Muscle of back (tissue), 11 donors: ENCODE results near the gene GOLPH3. TPM values are rescaled to one million over a fixed set of nuclear protein-coding genes. Genes with fewer than 3 reads are reported as not detected.
"Not testable (repeated sequence)": the region's sequence is repeated elsewhere in the genome, so short reads cannot be mapped to it uniquely, and the experiment has no call there.

Source experiments
- DNase-seq, 3 donors: peaks; one replicate each; pipeline versions ENCODE4 v3.0.0 to v3.0.0-alpha.2; 2013
- polyA plus RNA-seq, 10 donors: library from polyadenylated mRNA; unstranded; fragments of 120-200 nt; gene quantifications; one replicate each; pipeline ENCODE4 v1.2.1, GENCODE V29; 2013; ENCODE audit not compliant: insufficient read length in 10 of 10

GOLPH3 gene
- polyA plus RNA-seq, 10 donors: 49.2 to 72.3 (median 59.1) TPM

DNA sequence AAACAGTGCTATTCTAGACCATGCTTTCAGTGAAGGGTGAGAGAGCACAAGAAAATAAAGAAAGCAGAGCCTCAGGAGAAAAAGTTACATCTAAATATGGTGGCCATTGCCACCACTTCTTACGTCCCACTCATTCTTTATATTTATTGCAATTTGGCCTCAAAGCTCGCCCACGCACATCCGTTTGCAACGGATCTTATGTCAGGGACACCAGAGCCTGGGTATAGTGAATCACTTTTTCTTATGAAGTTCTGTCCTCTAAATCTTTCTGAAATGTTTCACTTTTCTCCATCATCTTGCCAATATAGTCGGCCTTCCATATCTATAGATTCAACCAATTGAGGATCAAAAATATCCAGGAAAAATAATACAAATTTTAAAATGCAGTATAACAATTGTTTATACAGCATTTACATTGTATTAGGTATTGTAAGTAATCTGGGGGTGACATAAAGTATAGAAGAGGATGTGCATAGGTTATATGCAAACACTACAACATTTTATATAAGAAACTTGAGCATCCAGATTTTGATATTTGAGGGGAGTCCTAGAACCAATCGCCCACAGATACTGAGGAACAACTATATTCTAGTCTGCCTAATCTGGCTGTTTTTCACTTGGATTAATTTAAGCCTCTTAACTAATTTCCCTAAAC, 35.2 kb downstream of the GOLPH3 start:
- DNase-seq: no peak

DNA sequence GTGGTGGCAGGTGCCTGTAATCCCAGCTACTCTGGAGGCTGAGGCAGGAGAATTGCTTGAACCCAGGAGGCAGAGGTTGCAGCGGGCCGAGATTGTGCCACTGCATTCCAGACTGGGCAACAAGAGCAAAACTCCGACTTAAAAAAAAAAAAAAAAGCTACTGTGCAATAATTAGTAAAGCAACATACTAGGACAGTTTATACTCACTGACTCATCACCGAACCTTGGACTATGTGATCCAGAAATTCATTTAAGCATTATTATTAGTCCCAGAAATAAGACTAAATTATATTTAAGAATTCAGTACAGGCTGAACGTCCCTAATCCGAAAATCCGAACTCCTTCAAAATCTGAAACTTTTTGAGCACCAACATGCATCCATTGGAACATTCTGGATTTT, 37.8 kb downstream of the GOLPH3 start:
- no peak for DNase-seq

DNA sequence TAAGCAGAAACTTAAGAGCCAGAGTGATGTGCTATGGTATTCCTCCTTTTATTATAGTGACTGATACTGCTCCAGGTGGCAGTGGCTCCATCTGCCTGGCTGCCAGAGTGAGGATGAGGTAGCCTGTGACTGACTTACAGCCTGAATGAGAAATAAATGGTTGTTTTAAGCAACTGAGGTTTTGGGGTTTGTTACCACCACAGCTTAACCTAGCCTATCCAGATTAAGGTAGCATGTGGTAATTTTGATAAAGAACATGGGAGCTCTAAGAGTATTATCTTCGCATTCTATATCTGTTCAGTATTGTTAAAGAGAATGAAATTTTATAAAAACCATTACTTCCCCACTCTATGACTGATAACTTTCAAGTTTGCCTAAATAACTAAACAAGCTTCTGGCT, 39.0 kb downstream of the GOLPH3 start:
- DNase-seq: no peak

DNA sequence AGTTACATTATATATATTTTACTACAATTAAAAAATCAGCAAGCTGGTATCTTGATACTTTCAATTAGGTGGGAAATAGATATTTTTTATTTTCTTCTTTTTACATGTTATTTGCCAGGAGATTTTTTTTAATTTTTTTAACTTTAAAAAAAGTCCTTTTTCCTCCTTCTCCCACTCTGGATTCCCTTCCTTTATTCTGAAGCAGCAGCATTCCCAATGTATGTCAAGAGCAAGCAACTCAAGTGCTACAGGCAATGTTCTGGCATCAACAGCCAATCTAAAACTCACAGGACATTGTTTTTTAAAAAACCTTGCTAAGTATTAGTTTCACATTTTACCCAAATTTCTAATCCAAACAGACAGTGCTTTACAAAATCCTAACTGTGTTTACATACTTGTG, 41.4 kb downstream of the GOLPH3 start:
- DNase-seq: no peak

DNA sequence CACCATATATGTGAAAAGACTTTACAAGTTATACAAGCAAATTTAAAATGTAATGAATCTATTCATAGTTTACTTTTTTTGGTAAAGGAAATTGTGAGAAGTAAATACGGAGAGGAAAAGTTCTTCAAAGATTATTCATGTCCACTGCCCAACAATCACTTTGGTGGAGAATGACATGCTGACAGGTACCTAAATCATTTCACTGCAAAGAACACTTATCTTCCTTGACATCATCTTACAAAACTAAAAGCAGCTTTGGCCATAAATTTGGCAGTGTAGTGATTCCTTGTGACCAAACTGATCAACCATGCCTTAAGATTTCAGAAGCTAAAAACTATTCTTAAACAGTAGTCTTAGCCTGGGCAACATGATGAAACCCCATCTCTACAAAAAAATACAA, 42.5 kb downstream of the GOLPH3 start:
- DNase-seq: no peak

DNA sequence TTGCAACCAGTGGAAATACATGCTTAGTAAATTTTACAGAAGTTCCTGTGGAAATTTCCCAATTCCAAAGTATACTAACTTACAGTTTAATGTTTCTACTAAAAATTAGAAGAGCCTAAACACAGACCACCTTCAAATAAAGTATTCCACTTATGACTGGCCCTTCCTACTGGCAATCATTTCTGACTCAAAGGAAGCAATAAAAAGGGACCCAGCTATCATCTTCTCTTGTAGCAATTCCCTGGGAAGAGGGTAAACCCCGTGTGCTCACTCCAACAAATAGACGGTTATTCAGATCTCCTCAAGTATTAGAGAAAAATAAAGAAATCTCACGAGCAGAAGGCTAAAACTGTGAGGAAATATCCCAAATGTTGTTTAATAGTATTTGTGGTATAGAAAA, 43.3 kb downstream of the GOLPH3 start:
- no peak for DNase-seq

DNA sequence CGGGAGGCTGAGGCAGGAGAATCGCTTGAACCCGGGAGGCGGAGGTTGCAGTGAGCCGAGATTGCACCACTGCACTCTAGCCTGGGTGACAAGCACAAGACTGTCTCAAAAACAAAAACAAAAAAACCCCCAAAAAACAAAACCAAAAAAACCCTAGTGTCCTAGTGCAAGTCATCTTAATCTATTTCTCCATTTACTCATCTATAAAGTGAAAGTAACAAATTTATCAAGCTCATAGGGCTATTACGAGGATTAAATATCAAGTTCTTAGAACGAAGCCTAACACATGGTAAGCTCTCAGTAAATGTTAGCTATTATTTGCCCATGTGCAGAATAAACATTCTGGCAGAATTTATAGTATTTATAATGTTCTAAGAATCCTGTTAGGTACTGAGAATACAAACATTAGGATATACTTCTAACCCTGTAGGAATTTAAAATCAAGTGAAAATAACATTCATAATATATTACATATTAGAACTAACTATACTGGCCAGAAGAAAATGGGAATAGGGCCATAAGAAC, 45.0 kb downstream of the GOLPH3 start:
- no peak for DNase-seq

DNA sequence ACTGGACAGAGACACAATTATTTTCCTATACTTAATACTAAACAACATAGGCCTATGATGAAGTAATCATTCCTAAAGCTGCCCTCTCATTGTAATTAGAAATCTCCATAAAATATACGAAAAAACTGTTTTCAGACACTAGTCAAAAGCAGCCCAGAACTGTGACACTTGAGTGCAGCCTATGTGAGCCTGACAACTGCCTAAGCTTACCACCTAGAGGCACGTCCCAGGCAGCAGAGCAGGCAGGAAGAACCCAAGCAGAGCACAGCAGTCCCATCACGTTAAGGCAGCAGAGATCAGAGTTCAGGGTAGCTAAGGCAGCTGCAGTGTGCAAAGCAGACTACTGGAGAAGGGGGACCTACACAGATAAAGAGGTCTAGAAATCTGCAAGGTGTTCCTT, 46.4 kb downstream of the GOLPH3 start:
- no peak for DNase-seq

DNA sequence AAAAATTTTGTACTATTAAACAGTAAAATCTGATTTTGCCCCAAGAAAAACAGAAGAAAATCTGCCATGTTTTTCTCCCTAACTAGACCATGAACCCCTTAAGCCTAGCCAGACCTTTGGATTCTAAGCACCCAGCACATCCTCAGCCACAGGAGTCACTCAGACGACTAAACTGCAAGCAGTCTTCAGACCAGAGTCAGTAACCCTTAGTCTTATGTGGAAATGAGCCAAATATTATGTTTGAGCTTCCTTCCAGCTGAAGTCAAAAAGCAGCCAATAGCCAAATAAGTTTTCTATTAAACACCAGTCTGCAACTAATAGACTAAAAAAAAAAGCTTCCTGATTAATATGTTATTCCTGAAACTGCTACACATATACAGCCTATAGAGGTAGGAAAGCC, 47.4 kb downstream of the GOLPH3 start:
- no peak for DNase-seq

DNA sequence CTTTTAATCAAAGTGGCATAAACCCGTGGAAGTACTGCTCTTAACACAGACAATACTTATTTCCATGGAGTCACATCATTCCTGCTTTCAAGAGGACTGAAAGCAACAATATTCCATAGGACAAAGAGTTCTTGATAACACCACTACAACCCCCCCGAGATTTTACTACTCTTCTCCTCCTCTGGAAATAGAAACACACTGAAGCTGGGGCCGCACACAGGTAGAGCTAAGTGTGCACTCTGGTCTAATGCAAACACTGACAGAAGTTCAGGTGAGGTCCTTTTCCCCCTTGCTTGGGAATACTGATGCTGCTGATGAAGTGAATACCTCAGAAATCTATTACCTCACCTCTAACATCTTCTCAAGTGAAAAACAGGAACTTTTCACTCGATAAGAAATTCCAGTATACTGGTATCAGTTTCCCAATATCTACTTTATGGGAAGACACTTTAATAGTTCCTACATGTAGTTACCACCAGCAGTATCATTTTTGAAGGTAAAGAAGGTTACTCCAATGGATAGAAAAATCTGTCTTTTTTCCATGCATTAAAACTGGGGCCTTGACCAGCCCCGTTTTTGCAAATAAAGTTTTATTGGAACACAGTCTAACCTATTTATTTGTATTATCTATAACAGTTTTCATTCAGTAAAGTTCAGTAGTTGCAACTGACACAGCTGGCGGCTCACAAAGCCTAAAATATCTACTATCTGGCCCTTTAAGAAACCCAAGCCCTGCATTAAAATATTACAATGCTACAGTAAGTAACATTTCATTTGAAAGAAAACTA, 50.0 kb downstream of the GOLPH3 start:
- no peak for DNase-seq

DNA sequence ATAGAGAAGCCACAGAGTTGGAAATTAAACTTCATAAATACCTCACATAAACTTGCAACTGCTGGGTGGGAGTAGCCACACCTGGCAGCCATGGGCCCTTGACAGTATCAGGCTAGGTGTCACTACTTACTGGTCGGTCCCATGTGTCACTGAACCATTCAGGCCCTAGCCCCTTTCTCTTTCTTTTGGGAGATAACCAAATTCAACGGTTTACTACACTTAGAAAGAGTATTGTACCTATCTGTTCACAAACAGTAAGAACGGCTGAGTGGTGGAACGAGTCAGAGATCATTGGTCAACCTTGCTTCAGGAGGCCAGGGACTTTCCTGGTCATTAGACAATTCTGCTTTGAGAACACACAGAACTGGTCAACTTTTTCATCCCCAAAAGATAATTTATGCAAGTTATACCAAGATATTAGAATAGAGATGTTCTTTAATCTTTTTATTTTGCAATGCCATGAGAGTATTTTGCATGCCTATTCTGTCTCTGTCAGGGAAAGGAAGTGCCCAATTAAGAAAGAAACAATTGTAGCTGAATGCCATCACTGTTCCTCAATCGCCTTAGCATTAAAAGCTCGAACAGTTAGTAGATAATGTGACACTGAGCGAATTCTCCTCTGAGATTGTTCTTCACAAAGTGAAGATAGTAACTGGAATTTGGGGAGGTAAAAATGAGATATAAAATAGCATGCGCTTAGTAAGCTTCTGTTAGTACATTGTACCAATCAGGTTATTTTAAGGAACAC, 50.9 kb downstream of the GOLPH3 start:
- no peak for DNase-seq

DNA sequence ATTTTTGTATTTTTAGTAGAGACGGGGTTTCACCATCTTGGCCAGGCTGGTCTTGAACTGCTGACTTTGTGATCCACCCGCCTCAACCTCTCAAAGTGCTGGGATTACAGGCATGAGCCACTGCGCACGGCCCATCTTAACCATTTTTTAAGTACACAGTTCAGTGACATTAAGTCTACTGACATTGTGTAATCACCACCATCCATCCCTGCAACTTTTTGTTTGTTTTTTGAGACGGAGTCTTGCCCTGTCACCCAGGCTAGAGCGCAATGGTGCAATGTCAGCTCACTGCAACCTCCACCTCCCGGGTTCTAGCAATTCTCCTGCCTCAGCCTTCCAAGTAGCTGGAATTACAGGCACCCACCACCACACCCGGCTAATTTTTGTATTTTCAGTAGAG, 55.2 kb downstream of the GOLPH3 start:
- DNase-seq: not testable (repeated sequence)

DNA sequence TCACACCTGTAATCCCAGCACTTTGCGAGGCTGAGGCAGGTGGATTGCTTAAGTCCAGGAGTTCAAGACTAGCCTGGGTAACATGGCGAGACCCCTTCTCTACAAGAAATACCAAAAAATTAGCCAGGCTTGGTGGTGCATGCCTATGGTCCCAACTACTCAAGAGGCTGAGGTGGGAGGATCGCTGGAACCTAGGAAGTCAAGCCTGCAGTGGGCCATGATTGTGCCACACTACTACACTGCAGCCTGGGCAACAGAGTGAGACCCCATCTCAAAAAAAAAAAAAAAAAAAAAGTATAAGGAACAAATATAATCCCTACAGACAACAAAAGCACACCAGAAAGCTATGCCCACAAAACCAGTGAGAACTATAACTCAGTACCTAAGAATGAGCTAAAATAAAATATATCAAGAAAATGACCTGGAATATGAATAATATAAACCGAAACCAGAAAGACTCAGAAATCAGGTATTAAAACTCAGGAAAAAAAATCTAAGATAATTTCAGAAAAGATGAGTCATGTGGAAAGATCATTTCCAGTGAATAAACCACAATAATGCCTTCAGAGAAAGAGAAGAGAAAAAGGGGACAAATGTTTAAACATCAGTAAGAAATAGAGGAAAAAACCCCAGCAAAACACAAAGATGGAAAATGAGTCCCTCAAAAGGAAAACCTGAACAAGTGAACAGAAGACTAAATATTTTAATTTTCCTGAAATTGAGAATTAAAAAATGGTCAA, 57.4 kb downstream of the GOLPH3 start:
- DNase-seq: no peak

DNA sequence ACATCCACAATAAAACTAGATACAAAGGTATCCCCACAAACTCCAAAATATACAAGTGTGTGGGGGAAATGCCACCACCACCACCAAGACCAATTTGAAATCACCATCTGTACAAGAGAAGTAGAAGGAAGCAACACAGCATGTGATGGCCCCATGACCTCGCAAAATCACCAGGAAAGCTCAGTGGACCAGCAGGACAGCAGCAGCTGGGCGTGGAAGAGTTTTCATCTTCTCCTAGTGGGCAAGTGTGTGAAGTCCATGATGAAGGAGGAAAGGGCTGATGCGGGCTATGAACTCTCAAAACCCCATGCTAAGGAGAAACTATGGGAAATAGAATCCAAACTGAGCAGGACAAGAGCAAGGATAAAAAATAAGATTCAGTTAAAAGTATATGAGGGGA, 58.1 kb downstream of the GOLPH3 start:
- DNase-seq: no peak

DNA sequence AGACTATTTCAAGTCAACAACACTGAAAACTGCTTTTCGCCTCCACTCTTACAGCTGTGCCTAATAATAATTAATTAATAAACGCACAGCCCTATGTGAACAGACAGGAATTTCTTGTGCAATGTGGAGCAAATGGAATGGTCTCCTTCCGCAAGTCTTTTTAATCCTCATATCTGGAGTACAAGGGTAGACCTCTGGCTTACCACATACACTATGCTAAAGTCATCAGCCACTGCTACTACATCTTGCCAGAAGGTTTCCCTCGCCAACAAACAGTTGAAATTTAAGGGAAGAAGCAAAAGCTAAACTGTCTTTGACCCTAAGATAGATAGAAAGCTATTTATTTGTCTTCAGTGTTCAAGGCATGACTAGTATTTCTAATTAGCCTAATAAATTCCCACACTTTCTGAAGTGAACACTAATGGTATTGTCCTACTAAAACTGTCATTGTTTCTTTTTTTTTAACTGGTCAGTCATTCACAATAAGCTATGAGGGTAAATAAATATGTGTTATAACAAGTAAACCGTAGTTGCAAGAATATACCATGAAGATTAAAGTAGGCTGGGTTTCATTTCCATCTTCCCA, 63.9 kb downstream of the GOLPH3 start:
- no peak for DNase-seq

DNA sequence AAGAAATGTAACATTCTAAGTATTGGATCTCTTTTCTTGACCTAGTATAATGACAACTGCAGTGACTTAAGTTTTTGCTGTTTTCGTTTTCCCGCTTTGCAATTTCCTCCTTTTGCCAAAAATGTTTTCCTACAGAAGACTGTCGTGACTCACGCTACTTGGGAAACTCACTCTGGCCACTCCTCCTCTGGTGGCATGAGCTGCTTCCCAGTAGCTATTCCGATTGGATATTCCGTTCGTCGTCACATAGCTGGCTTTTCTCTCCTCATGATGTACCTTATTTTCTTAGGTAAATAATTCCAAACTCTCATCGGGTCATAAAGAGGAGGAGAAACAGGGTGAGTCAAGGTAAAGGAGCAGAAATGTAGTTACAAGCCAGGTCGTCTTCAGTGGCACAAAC, 64.9 kb downstream of the GOLPH3 start:
- DNase-seq: no peak

DNA sequence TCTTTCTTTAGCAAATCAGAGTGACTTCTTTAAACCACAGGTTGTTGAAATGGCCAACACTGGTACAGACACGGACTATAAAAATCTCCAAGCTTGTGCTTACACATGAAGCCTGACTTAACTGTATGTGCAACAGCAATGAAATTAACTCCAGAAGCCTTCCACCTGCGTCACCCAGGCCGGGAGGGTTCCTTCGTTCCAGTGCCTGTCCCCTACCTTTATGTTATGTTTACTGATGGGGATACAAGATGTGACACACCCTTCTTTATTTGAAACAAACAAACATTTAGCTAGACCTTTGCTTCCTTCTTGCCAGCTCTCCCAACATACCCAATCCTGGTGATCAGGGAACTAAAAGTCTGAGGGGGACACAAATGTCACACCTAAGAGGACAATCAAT, 66.0 kb downstream of the GOLPH3 start:
- DNase-seq: no peak

DNA sequence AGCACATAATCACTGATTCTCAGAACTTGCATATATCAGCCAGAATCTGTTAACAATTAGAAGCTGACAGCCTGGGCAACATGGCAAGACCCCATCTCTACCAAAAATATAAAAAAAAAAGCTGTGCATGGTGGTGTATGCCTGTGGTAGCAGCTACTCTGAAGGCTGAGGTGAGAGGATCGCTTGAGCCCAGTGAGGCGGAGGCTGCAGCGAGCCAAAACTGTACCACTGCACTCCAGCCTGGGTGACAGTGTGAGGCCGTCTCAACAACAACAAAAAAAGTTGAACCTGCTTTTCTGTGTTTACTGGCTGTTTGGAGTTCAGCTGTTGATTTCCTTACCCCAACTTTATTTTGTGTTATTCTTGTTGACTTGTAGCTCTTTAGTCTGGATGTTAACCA, 66.8 kb downstream of the GOLPH3 start:
- DNase-seq: no peak

DNA sequence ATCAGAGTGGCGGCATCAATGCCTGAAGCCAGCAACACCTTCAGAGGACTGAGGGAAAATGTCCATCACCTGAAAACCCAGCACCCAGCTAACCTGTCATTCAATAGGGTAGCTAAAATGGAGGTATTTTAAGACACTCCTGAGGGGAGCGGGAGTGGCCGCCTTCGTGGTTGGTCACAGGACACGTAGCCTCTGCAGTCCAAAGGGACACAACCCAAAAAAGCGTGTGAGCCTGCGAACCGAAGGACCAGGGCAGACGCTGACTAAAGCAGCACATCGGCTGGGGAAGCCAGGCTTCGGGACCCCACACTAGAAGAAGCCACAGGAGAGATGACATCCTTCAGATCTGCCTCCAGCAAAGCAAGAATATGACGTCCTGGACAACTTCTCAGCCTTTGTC, 70.6 kb downstream of the GOLPH3 start:
- no peak for DNase-seq

DNA sequence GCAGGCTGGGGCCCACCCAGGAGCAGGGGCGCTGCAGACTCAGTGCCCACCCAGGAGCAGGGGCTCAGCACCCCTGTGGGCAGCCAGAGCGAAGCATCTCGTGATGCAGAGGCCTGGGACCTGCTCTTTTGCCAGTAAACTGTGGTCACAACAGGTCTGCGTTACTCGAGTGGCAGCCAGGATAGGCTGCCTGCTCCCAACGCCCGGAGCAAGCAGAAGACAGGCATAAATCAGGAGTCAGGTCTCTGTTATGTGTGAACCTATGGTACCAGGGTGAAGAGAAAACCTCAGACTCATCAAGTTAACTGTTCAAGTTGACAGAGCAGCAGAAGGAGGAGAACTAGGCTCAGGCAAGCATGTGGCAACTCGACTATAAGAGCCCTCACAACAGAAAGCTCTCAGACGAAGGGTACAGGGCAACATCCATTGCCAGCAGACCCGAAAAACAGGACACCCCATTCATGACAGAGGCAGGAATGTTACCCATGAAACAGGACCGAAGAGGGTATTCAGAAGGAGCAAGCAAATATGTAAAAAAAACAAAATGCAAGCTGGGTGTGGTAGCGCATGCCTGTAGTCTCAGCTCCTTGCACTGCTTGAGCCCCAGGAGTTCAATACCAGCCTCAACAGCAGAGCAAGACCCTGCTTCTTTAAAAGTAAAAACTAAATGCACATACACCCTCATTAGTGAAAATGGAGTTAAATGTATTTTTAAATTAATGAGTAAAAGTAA, 71.7 kb downstream of the GOLPH3 start:
- no peak for DNase-seq
